HCT116 (cell line): ENCODE measurements around the gene NXF1. TPM values are rescaled to one million over a fixed set of nuclear protein-coding genes. Genes with fewer than 3 reads are reported as not detected.

Source experiments
- ATAC-seq: fragments of 200-7000 bp; cut with Tn5 transposase; 2 replicates; pipeline ENCODE4 v1.9.1; 2020; ENCODE audit warnings: mild to moderate bottlenecking, moderate library complexity
- BruUV-seq: library from RNA; stranded (reverse); fragments of 400-500 nt; replicated peaks from 2 replicates; lab custom pipeline; 2021; lab: Mats Ljungman, UMichigan
- CTCF ChIA-PET: fragments of 300-600 bp; sonication (Branson Sonifier 250); formaldehyde crosslinking; loops from one replicate; lab custom pipeline; 2021; ENCODE audit warnings: antibody characterized with exemption; lab: Charles Lee
- POLR2A ChIA-PET: fragments of 300-600, 350-600 bp; sonication (Branson Sonifier 250); formaldehyde crosslinking; loops from one replicate; lab custom pipeline; 2021; ENCODE audit warnings: antibody characterized with exemption; lab: Charles Lee
- RAD21 ChIA-PET, 2 experiments: fragments of 300-600 bp; sonication (Branson Sonifier 250); formaldehyde crosslinking; loops; one replicate each; lab custom pipeline; 2023; ENCODE audit warnings: low total read pairs in 2 of 2; ENCODE audit not compliant: uncharacterized antibody in 2 of 2, unreplicated experiment in 2 of 2, low non-redundant PET in 1 of 2; lab: Charles Lee
- DNase-seq: peaks from one replicate; pipeline ENCODE4 v3.0.0-alpha.2; 2010; ENCODE audit warnings: low read depth, low spot score
- H2AFZ ChIP-seq: fragments of 200-600 bp; shearing (Covaris generic), sonication (generic); 2 replicates; pipeline ENCODE4 v1.6.1; 2017; ENCODE audit warnings: low read depth, mixed run types, mixed read lengths, antibody characterized with exemption, low read length; ENCODE audit not compliant: poor library complexity, severe bottlenecking
- H3K27ac ChIP-seq: 2 replicates; pipeline ENCODE4 v1.5.1; 2012; ENCODE audit warnings: low read depth, low read length
- H3K27me3 ChIP-seq: fragments of 200-600 bp; sonication (generic); 2 replicates; pipeline ENCODE4 v1.6.1; 2016; ENCODE audit warnings: mixed run types, low read length, mixed read lengths; ENCODE audit not compliant: insufficient read depth
- H3K36me3 ChIP-seq, 2 experiments: fragments of 200-500 bp in 1 of 2; fragments of 200-600 bp in 1 of 2; sonication (Bioruptor generic) in 1 of 2; sonication (generic) in 1 of 2; 2 replicates each; pipeline versions ENCODE4 v1.5.1 to v1.6.1; 2014 to 2016; ENCODE audit warnings: low read length in 2 of 2, inconsistent platforms in 1 of 2, mixed read lengths in 1 of 2, mixed run types in 1 of 2; ENCODE audit not compliant: insufficient read depth in 2 of 2, control insufficient read depth in 1 of 2
- H3K4me1 ChIP-seq, 2 experiments: fragments of 200-600 bp in 1 of 2; sonication (generic) in 1 of 2; 2 replicates each; pipeline versions ENCODE4 v1.5.1 to v1.6.1; 2012 to 2017; ENCODE audit warnings: low read length in 2 of 2, inconsistent platforms in 1 of 2, mild to moderate bottlenecking in 1 of 2, mixed read lengths in 1 of 2, mixed run types in 1 of 2, moderate library complexity in 1 of 2; ENCODE audit not compliant: insufficient read depth in 2 of 2, control insufficient read depth in 1 of 2
- H3K4me2 ChIP-seq: fragments of 200-600 bp; sonication (generic); 2 replicates; pipeline ENCODE4 v1.6.1; 2017; ENCODE audit warnings: mixed run types, low read length, mixed read lengths
- H3K4me3 ChIP-seq, 2 experiments: fragments of 200-600 bp in 1 of 2; sonication (generic) in 1 of 2; replicated peaks in 1 of 2; 2 replicates each; pipeline ENCODE4 v1.5.1; 2011 to 2016; ENCODE audit warnings: low read length in 2 of 2, control low read depth in 1 of 2, low read depth in 1 of 2, mild to moderate bottlenecking in 1 of 2, mixed read lengths in 1 of 2, mixed run types in 1 of 2
- H3K79me2 ChIP-seq: fragments of 200-600 bp; sonication (generic); 2 replicates; pipeline ENCODE4 v1.6.1; 2017; ENCODE audit warnings: mild to moderate bottlenecking, mixed run types, low read length, moderate library complexity, mixed read lengths; ENCODE audit not compliant: insufficient read depth
- H3K9ac ChIP-seq: fragments of 200-600 bp; sonication (generic); 2 replicates; pipeline ENCODE4 v1.6.1; 2016; ENCODE audit warnings: low read length, mixed read lengths
- H3K9me2 ChIP-seq: fragments of 200-600 bp; sonication (generic), shearing (Covaris generic); 2 replicates; pipeline ENCODE4 v1.6.1; 2017; ENCODE audit warnings: mixed run types, mild to moderate bottlenecking, moderate library complexity; ENCODE audit not compliant: insufficient read depth
- H3K9me3 ChIP-seq, 2 experiments: fragments of 200-500 bp in 1 of 2; fragments of 200-600 bp in 1 of 2; sonication (Bioruptor generic) in 1 of 2; sonication (generic) in 1 of 2; 2 replicates each; pipeline ENCODE4 v1.6.1; 2014 to 2017; ENCODE audit warnings: low read length in 2 of 2, mixed read lengths in 2 of 2, inconsistent platforms in 1 of 2, low read depth in 1 of 2, mild to moderate bottlenecking in 1 of 2, mixed run types in 1 of 2, moderate library complexity in 1 of 2; ENCODE audit not compliant: control insufficient read depth in 1 of 2, insufficient read depth in 1 of 2
- H4K20me1 ChIP-seq: fragments of 200-600 bp; sonication (generic), shearing (Covaris generic); 2 replicates; pipeline ENCODE4 v1.6.1; 2017; ENCODE audit warnings: mixed run types, mild to moderate bottlenecking, moderate library complexity; ENCODE audit not compliant: insufficient read depth
- EGR1 ChIP-seq: IDR thresholded peaks from 2 replicates; pipeline ENCODE4 v1.6.1; 2012; ENCODE audit warnings: low read depth
- ELF1 ChIP-seq: IDR thresholded peaks from 2 replicates; pipeline ENCODE4 v1.6.1; 2012; ENCODE audit warnings: low read depth, borderline replicate concordance
- FOSL1 ChIP-seq: IDR thresholded peaks from 2 replicates; pipeline ENCODE4 v1.6.1; 2012; ENCODE audit warnings: low read depth
- REST ChIP-seq: IDR thresholded peaks from 2 replicates; pipeline ENCODE4 v1.6.1; 2012; ENCODE audit warnings: low read depth
- SRF ChIP-seq: IDR thresholded peaks from 2 replicates; pipeline ENCODE4 v1.6.1; 2012; ENCODE audit warnings: low read depth
- ZBTB33 ChIP-seq: IDR thresholded peaks from 2 replicates; pipeline ENCODE4 v1.6.1; 2011; ENCODE audit warnings: mild to moderate bottlenecking, low read length, moderate library complexity; ENCODE audit not compliant: insufficient replicate concordance; ENCODE audit errors: extremely low read depth
- ZFX ChIP-seq: fragments of 450-650 bp; IDR thresholded peaks from 2 replicates; pipeline ENCODE4 v1.6.1; 2017
- ZNF274 ChIP-seq: fragments of 200-500 bp; sonication (Bioruptor generic); IDR thresholded peaks from 2 replicates; pipeline ENCODE4 v1.6.1; 2014; ENCODE audit warnings: mild to moderate bottlenecking, low read depth, low read length, inconsistent platforms
- intact Hi-C: fragments of 100-400 bp; cut with micrococcal nuclease; formaldehyde crosslinking; loops from 2 replicates; pipeline ENCODE4 v1.10.0; 2022
- total RNA-seq: library from RNA; stranded (reverse); gene quantifications from one replicate; pipeline ENCODE4 v1.2.1, GENCODE V29; 2021; ENCODE audit not compliant: unreplicated experiment
- TF ChIP-seq, protein P1 (sequence below): IDR thresholded peaks from 2 replicates; pipeline ENCODE4 v1.6.1; 2012

The NXF1 gene
- total RNA-seq, 1 experiment from 2014 or later, result 55.5 TPM

DNA sequence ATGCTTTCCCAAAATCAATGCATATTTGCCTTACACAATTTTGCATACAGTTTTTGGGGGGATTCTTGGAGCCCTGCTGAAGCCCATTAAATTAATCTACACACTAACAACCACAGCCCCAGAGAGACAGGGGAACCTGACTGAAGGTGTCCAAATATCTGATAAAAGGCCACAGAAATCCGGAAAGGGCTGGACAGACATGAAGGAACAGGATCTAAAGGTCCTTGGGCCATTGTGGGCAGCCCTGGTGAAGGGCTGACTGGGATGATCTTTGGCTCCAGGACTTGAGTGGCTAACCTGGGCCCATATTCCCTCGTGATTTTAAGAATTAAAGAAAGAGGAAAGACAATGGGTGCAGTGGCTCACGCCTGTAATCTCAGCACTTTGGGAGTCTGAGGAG, 40.9 kb upstream of the NXF1 start:
- no peak for DNase-seq
- H3K27ac ChIP-seq, result no peak overlapping the region
- H3K9me2 ChIP-seq, result no peaks in the 10 kb centered on the region
- no peaks in the 10 kb centered on the region for H3K27me3 ChIP-seq
- H3K4me1 ChIP-seq, result peaks cover 17 to 33% of the 10 kb centered on the region in 2 experiments; a peak in 3 of 4 replicates
- CTCF ChIA-PET, result no interaction called here
- H3K4me2 ChIP-seq, result no peak overlapping the region
- H3K79me2 ChIP-seq, result no peaks in the 10 kb centered on the region
- no peaks in the 10 kb centered on the region for H4K20me1 ChIP-seq
- H3K4me3 ChIP-seq, result no peak overlapping the region
- POLR2A ChIA-PET, result interaction anchor here (0.7 to 1.0 kb wide), 2 partner anchors 10 kb away, joined by 3 to 6 read pairs; no protein-coding TSS in a partner anchor
- H3K9ac ChIP-seq, result no peak overlapping the region
- no TSS peak for BruUV-seq
- no peak for ATAC-seq
- H3K9me3 ChIP-seq, result no peaks in the 10 kb centered on the region
- H3K36me3 ChIP-seq, result no peaks in the 10 kb centered on the region
- RAD21 ChIA-PET, result interaction anchor here (0.6 to 0.7 kb wide), 2 partner anchors 34 to 57 kb away, joined by 5 to 7 read pairs; no protein-coding TSS in a partner anchor
- intact Hi-C loops, result no loop called here
- TF ChIP-seq ELF1 (no peak), FOSL1 (no peak), SRF (no peak), EGR1 (no peak), ZFX (no peak), ZBTB33 (no peak), REST (no peak), ZNF274 (no peak)
- TF ChIP-seq, protein P1, sequence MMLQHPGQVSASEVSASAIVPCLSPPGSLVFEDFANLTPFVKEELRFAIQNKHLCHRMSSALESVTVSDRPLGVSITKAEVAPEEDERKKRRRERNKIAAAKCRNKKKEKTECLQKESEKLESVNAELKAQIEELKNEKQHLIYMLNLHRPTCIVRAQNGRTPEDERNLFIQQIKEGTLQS, result no peak
- no peak overlapping the region for H2AFZ ChIP-seq
